Measurements from ENCODE around the gene USH1C. TPM values are rescaled to one million over a fixed set of nuclear protein-coding genes. Genes with fewer than 3 reads are reported as not detected.

USH1C gene
- total RNA-seq, 1 experiment from 2014 or later, result 1.0 TPM

GRCh38 chr11:17508306-17508705, 35.9 kb downstream of the USH1C start:
- Histone ChIP-seq H3K9ac (ENCODE audit: extremely low read depth, insufficient read length, low read length) (no peak overlapping the region), H4K8ac (replicated peaks; ENCODE audit: insufficient read length, low read depth, low read length) (no peak overlapping the region), H2BK15ac (ENCODE audit: low read depth, low read length) (no peak overlapping the region), H3K4ac (ENCODE audit: low read depth, low read length) (no peak overlapping the region), H4K5ac (ENCODE audit: insufficient read length, low read depth, low read length) (no peak overlapping the region), H2BK20ac (ENCODE audit: low read depth, low read length, poor library complexity, severe bottlenecking) (no peak overlapping the region), H2BK120ac (ENCODE audit: low read depth, low read length, poor library complexity, severe bottlenecking) (no peak overlapping the region), H3T11ph (ENCODE audit: low read length) (no peak overlapping the region), H3K23ac (ENCODE audit: insufficient read length, low read depth, low read length) (no peak overlapping the region), H2BK12ac (ENCODE audit: insufficient read length, low read depth, low read length) (no peak overlapping the region), H3K14ac (ENCODE audit: insufficient read depth, low read length) (no peak overlapping the region), H3K27me3 (ENCODE audit: insufficient read depth, low read length) (no peaks in the 10 kb centered on the region; the same call in 1 of the 2 replicates), H3K79me1 (ENCODE audit: insufficient read depth, low read depth, low read length, poor library complexity, severe bottlenecking) (no peaks in the 10 kb centered on the region), H3K4me1 (ENCODE audit: insufficient read depth, low read length) (no peaks in the 10 kb centered on the region), H2AK5ac (ENCODE audit: insufficient read length, low read length) (no peak overlapping the region), H2BK5ac (ENCODE audit: insufficient read length, low read length) (no peak overlapping the region), H3K56ac (ENCODE audit: insufficient read length, low read depth, low read length) (no peak overlapping the region), H3K18ac (ENCODE audit: insufficient read length, low read depth, low read length) (no peak overlapping the region), H2AFZ (ENCODE audit: low read length) (no peak overlapping the region), H3K79me2 (ENCODE audit: insufficient read depth, low read length) (no peaks in the 10 kb centered on the region), H3K27ac (ENCODE audit: insufficient read length, low read depth, low read length) (no peak overlapping the region), H3K9me3 (ENCODE audit: control insufficient read depth, low read depth, low read length) (no peaks in the 10 kb centered on the region), H4K20me1 (ENCODE audit: control insufficient read depth, insufficient read depth, insufficient read length) (no peaks in the 10 kb centered on the region), H3K23me2 (ENCODE audit: insufficient read length, low read depth, low read length, poor library complexity, severe bottlenecking) (no peaks in the 10 kb centered on the region), H3K4me2 (ENCODE audit: insufficient read depth, insufficient read length, low read length) (no peak overlapping the region), H4K91ac (ENCODE audit: insufficient read length, low read depth, low read length) (no peak overlapping the region)
- Mint-ChIP-seq H3K27ac (no peak overlapping the region), H3K4me3 (no peak overlapping the region; a peak in 1 of 5 replicates), H3K9me3 (no peaks in the 10 kb centered on the region), H3K27me3 (ENCODE audit: low read depth) (peaks cover 12% of the 10 kb centered on the region), H3K4me1 (peaks cover 9 to 17% of the 10 kb centered on the region in 2 experiments), H3K36me3 (ENCODE audit: insufficient read depth in 1 of 3, low read depth in 3 of 3) (no peaks in the 10 kb centered on the region)
- DNase-seq, result no peak
- no CpG with 5 or more reads among the region's 3 CpGs for WGBS (ENCODE audit: extremely low coverage, insufficient read length, low lambda C conversion rate)
- no peak for TF ChIP-seq CTCF (conservative IDR thresholded peaks at IDR 0.05)
